Activated gamma-delta T cell treated with anti-CD3 and anti-CD28 coated beads, Interleukin-2, amount 50 U/mL, for 16 hours (primary cell): ENCODE measurements around the gene LCE6A.

Experiments
- DNase-seq: peaks from one replicate; pipeline ENCODE4 v3.0.0-alpha.2; 2020; ENCODE audit warnings: low read depth

LCE6A gene

GRCh38 chr1:152842556-152842955 lies at the start of gene LCE6A:
Gene LCE6A (plus strand): TSS chr1:152842856. CDS start chr1:152843521, 665 bp downstream.
- no peak for DNase-seq

- DNase-seq: no peak
Measured at GRCh38 chr1:152795686-152796085, 47.0 kb upstream of the LCE6A start.

GRCh38 chr1:152796421-152796820 lies 46.2 kb upstream of the LCE6A start, which contains the start of gene LCE1D:
Gene LCE1D (plus strand): TSS chr1:152796721. CDS start chr1:152797795, 1,074 bp downstream.
- DNase-seq: no peak

GRCh38 chr1:152801333-152801732 lies 41.3 kb upstream of the LCE6A start:
- no peak for DNase-seq

- DNase-seq: no peak
Measured at GRCh38 chr1:152806576-152806975, 36.1 kb upstream of the LCE6A start, which contains the start of gene LCE1C. Gene LCE1C (minus strand): TSS chr1:152806651. CDS start chr1:152805478, 1,173 bp downstream.

GRCh38 chr1:152811050-152811449 lies 31.6 kb upstream of the LCE6A start:
- no peak for DNase-seq

GRCh38 chr1:152811671-152812070 lies 31.0 kb upstream of the LCE6A start, which contains the start of gene LCE1B:
Gene LCE1B (plus strand): TSS chr1:152811971. CDS start chr1:152812447, 476 bp downstream.
- DNase-seq: no peak

- DNase-seq: no peak
Measured at GRCh38 chr1:152817309-152817708, 25.3 kb upstream of the LCE6A start.

- no peak for DNase-seq
Measured at GRCh38 chr1:152823294-152823693, 19.4 kb upstream of the LCE6A start.

GRCh38 chr1:152824964-152825363 lies 17.7 kb upstream of the LCE6A start:
- no peak for DNase-seq

- no peak for DNase-seq
Measured at GRCh38 chr1:152827173-152827572, 15.5 kb upstream of the LCE6A start, which contains the start of gene LCE1A. Gene LCE1A (plus strand): TSS chr1:152827473. CDS start chr1:152827473, 0 bp downstream.

GRCh38 chr1:152836870-152837269 lies 5.8 kb upstream of the LCE6A start:
- DNase-seq: no peak

GRCh38 chr1:152855661-152856060 lies 13.0 kb downstream of the LCE6A start:
- DNase-seq: no peak

- DNase-seq: no peak
Measured at GRCh38 chr1:152858062-152858461, 15.4 kb downstream of the LCE6A start.

GRCh38 chr1:152859696-152860095 lies 17.0 kb downstream of the LCE6A start, which contains the start of gene LCE7A:
Gene LCE7A (plus strand): TSS chr1:152859996. CDS start chr1:152860698, 702 bp downstream.
- DNase-seq: no peak

- DNase-seq: no peak
Measured at GRCh38 chr1:152860129-152860528, 17.5 kb downstream of the LCE6A start.

GRCh38 chr1:152861374-152861773 lies 18.7 kb downstream of the LCE6A start:
- no peak for DNase-seq

GRCh38 chr1:152864443-152864842 lies 21.8 kb downstream of the LCE6A start:
- no peak for DNase-seq

- no peak for DNase-seq
Measured at GRCh38 chr1:152866321-152866720, 23.7 kb downstream of the LCE6A start.

- DNase-seq: peak; percentile 17
Measured at GRCh38 chr1:152869808-152870419, 27.3 kb downstream of the LCE6A start.

GRCh38 chr1:152870831-152871730 lies 28.4 kb downstream of the LCE6A start:
- no peak for DNase-seq

GRCh38 chr1:152871731-152872126 lies 29.1 kb downstream of the LCE6A start:
- no peak for DNase-seq

GRCh38 chr1:152873495-152873894 lies 30.8 kb downstream of the LCE6A start:
- no peak for DNase-seq
